GM19035 (cell line): ENCODE results near the gene GPR161.
A peak's percentile ranks its signal among the peaks of the same experiment; 100 is the strongest.

Experiments used
- ATAC-seq: cut with Tn5 transposase; IDR thresholded peaks from one replicate; pipeline ENCODE4 v1.9.1; 2021; ENCODE audit not compliant: unreplicated experiment

GPR161 gene

GRCh38 chr1:168148916-168149315 is 12.2 kb upstream of the GPR161 start:
- no peak for ATAC-seq

- no peak for ATAC-seq
Observed at GRCh38 chr1:168146626-168147025, 9.9 kb upstream of the GPR161 start.

GRCh38 chr1:168146160-168146539 is 9.4 kb upstream of the GPR161 start:
- ATAC-seq = no peak

GRCh38 chr1:168145184-168146159 is 8.7 kb upstream of the GPR161 start:
- ATAC-seq = peak; percentile 91

GRCh38 chr1:168141871-168142385 is 5.2 kb upstream of the GPR161 start:
- no peak for ATAC-seq

- ATAC-seq = no peak
Observed at GRCh38 chr1:168139070-168139469, 2.3 kb upstream of the GPR161 start.

GRCh38 chr1:168138134-168138533 is 1.4 kb upstream of the GPR161 start:
- no peak for ATAC-seq

- no peak for ATAC-seq
Observed at GRCh38 chr1:168137515-168137821, 738 bp upstream of the GPR161 start.

GRCh38 chr1:168135921-168136708 is 615 bp downstream of the GPR161 start:
- no peak for ATAC-seq

- no peak for ATAC-seq
Observed at GRCh38 chr1:168135116-168135920, 1.4 kb downstream of the GPR161 start.

- ATAC-seq = no peak
Observed at GRCh38 chr1:168134642-168135041, 2.1 kb downstream of the GPR161 start.

GRCh38 chr1:168134132-168134531 is 2.6 kb downstream of the GPR161 start:
- ATAC-seq = no peak

- ATAC-seq = no peak
Observed at GRCh38 chr1:168129933-168130332, 6.8 kb downstream of the GPR161 start.

GRCh38 chr1:168127503-168127902 is 9.2 kb downstream of the GPR161 start:
- no peak for ATAC-seq

- no peak for ATAC-seq
Observed at GRCh38 chr1:168125051-168125450, 11.7 kb downstream of the GPR161 start.

GRCh38 chr1:168121401-168122011 is 15.2 kb downstream of the GPR161 start:
- no peak for ATAC-seq

GRCh38 chr1:168119750-168120149 is 17.0 kb downstream of the GPR161 start:
- ATAC-seq = no peak

GRCh38 chr1:168116327-168116799 is 20.4 kb downstream of the GPR161 start:
- ATAC-seq = no peak

GRCh38 chr1:168114845-168115244 is 21.9 kb downstream of the GPR161 start:
- no peak for ATAC-seq

GRCh38 chr1:168112673-168113305 is 23.9 kb downstream of the GPR161 start:
- ATAC-seq = no peak
